ENCODE results near the gene PSMB1. TPM values are rescaled to one million over a fixed set of nuclear protein-coding genes. Genes with fewer than 3 reads are reported as not detected.

PSMB1 gene
- total and polyA plus RNA-seq, 9 of the 15 experiments (the other 6 are each of a cell fraction or from before 2014, with no cell fraction given) = 447 to 2,953 (median 884) TPM

DNA sequence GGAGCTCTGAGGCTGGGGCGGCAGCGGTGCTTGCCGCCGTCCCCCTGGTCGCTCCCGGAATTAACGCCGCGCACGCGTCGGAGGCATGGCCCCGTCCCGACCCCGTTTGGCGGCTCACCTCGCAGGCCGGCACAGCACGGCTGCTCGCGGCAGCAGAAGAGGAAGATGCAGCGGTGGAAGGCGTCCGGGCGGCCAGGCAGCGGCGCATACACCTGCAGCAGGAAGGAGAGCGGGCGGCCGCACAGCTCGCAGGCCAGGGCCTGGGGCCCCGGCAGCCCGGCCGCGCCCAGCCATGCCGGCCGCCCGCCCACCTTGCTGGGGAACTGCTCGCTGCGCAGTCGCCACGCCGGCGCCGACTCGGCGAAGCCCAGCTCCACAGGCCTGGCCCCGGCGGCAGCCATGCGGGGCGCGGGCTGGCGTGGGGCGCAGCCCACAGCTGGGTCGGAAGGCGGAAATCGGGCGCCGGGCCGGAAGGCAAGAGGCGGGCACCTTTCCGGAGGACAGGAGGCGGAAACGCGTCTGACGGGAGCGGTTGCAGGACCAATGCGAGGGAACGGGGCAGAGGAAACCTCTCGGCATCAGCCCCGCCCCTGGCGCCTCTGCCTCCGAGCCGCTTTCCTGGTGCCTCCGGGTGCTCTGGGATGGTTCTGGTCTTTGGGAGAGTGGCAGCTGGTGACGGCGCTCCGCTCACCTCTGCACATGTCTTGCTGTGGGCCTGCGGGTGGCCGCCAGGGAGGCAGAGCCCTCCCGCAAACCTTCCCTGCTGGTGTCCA, 31.3 kb upstream of the PSMB1 start, which contains the start of gene PDCD2:
Gene PDCD2 (minus strand): TSS at position 457 of the 773 bp plus-strand sequence. CDS start 56 bp downstream, at position 401.
- ATAC-seq (peak; percentile 95), FAIRE-seq (peak; percentile 85), DNase-seq (ENCODE audit: extremely low read depth in 1 of 4, low spot score in 3 of 4) (peak; percentile 93 to 98 (median 95))
- intact Hi-C loops (cut with micrococcal nuclease) = loop anchor here (2.0 kb wide), 1 partner anchor 30 kb away; the partner anchor contains the start of gene TBP
- in situ Hi-C loops (cut with MboI) = no loop called here
- peaks cover 54% of the 10 kb centered on the region for H3K79me2 ChIP-seq (ENCODE audit: control insufficient read depth, insufficient read depth, low read length)
- H2AFZ ChIP-seq (ENCODE audit: low read depth, low read length) = peak within 1 kb of the TSS; percentile 91
- peak within 1 kb of the TSS; percentile 86 to 99 for H3K9ac ChIP-seq (ENCODE audit: insufficient read depth in 1 of 2, low read depth in 2 of 2, low read length in 2 of 2)
- H3K9me1 ChIP-seq (ENCODE audit: control insufficient read depth, insufficient read depth, low read length) = no peaks in the 10 kb centered on the region
- no peaks in the 10 kb centered on the region for H3K27me3 ChIP-seq (ENCODE audit: control insufficient read depth in 2 of 2, insufficient read depth in 2 of 2, low read length in 2 of 2)
- H3K36me3 ChIP-seq (ENCODE audit: control insufficient read depth, insufficient read depth, low read length) = peaks cover 44% of the 10 kb centered on the region
- no TSS peak for BruUV-seq (replicated peaks)
- peak within 1 kb of the TSS; percentile 96 for H3K4me3 ChIP-seq
- H3K9me3 ChIP-seq (replicated peaks; ENCODE audit: control insufficient read depth, insufficient read depth, low read depth, low read length) = no peaks in the 10 kb centered on the region
- CTCF ChIA-PET (ENCODE audit: low intra/inter-chr PET ratio) = interaction anchor here (1.0 kb wide), 1 partner anchor 9 kb away, joined by 4 read pairs; no protein-coding TSS in a partner anchor
- POLR2A ChIA-PET = interaction anchor here (0.7 to 2.0 kb wide), 11 partner anchors 9 to 537 kb away, joined by 3 to 19 read pairs (median 5); partner anchors contain the start of gene TBP
- H3K27ac ChIP-seq (ENCODE audit: extremely low read depth, low read depth, low read length) = peak within 1 kb of the TSS; percentile 89
- H4K20me1 ChIP-seq (replicated peaks; ENCODE audit: control insufficient read depth, insufficient read depth, low read length) = no peaks in the 10 kb centered on the region
- WGBS (ENCODE audit: insufficient coverage, low coverage, missing lambda C conversion rate) = under 1% methylated on average over 52 of the region's 81 CpGs
- peak within 1 kb of the TSS; percentile 96 for H3K4me2 ChIP-seq (ENCODE audit: insufficient read depth, low read length)
- peaks cover 10 to 15% of the 10 kb centered on the region in 2 experiments; a peak in 4 of 5 replicates for H3K4me1 ChIP-seq (replicated peaks in 1 of 2; ENCODE audit: control insufficient read depth in 2 of 2, insufficient read depth in 2 of 2, low read length in 2 of 2)
- TF ChIP-seq, protein P1, sequence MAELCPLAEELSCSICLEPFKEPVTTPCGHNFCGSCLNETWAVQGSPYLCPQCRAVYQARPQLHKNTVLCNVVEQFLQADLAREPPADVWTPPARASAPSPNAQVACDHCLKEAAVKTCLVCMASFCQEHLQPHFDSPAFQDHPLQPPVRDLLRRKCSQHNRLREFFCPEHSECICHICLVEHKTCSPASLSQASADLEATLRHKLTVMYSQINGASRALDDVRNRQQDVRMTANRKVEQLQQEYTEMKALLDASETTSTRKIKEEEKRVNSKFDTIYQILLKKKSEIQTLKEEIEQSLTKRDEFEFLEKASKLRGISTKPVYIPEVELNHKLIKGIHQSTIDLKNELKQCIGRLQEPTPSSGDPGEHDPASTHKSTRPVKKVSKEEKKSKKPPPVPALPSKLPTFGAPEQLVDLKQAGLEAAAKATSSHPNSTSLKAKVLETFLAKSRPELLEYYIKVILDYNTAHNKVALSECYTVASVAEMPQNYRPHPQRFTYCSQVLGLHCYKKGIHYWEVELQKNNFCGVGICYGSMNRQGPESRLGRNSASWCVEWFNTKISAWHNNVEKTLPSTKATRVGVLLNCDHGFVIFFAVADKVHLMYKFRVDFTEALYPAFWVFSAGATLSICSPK (IDR thresholded peaks at IDR 0.05; ENCODE audit: borderline replicate concordance) = no peak
- TF ChIP-seq SETDB1 (IDR thresholded peaks at IDR 0.05; ENCODE audit: low read length) = no peak
- 0 out of 6 replicates have a peak, but pooled peaks of 1 of the 3 experiments have one; percentile 7 for TF ChIP-seq CTCF (IDR thresholded peaks at IDR 0.05 in 2 of 3, conservative IDR thresholded peaks at IDR 0.05 in 1 of 3; ENCODE audit: insufficient read depth in 2 of 3, low read depth in 1 of 3, low read length in 3 of 3)
- TF ChIP-seq ZC3H8 (IDR thresholded peaks at IDR 0.05) = no peak
- TF ChIP-seq L3MBTL2 (IDR thresholded peaks at IDR 0.05) = peak; percentile 63; the same call in 1 of the 2 replicates
- TF ChIP-seq HNRNPUL1 (IDR thresholded peaks at IDR 0.05; ENCODE audit: low read length) = no peak
- TF ChIP-seq ETS2 (tag; IDR thresholded peaks at IDR 0.05; ENCODE audit: borderline replicate concordance, poor library complexity, severe bottlenecking) = no peak
- TF ChIP-seq KDM5B (IDR thresholded peaks at IDR 0.05; ENCODE audit: insufficient replicate concordance, low read depth, low read length) = peak; percentile 81
- TF ChIP-seq ZNF232 (CRISPR knock-in tag; IDR thresholded peaks at IDR 0.05) = peak; percentile 68; the same call in 1 of the 2 replicates
- TF ChIP-seq ZHX1 (conservative IDR thresholded peaks at IDR 0.05; ENCODE audit: low read length) = no peak
- TF ChIP-seq, protein P2, sequence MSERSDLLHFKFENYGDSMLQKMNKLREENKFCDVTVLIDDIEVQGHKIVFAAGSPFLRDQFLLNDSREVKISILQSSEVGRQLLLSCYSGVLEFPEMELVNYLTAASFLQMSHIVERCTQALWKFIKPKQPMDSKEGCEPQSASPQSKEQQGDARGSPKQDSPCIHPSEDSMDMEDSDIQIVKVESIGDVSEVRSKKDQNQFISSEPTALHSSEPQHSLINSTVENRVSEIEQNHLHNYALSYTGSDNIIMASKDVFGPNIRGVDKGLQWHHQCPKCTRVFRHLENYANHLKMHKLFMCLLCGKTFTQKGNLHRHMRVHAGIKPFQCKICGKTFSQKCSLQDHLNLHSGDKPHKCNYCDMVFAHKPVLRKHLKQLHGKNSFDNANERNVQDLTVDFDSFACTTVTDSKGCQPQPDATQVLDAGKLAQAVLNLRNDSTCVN (CRISPR knock-in tag; IDR thresholded peaks at IDR 0.05) = no peak
- peak; percentile 82 for TF ChIP-seq PHF20 (IDR thresholded peaks at IDR 0.05; ENCODE audit: partially characterized antibody)
- no peak for TF ChIP-seq ZNF830 (CRISPR knock-in tag; IDR thresholded peaks at IDR 0.05)

Data from K562 (cell line).